HEK293T (cell line): ENCODE results near the gene BCL2A1.

Experiments
- SP1 ChIP-seq: fragments of 450-650 bp; IDR thresholded peaks from 2 replicates; pipeline ENCODE4 v1.6.1; 2017
- TARDBP ChIP-seq: fragments of 450-650 bp; IDR thresholded peaks from 2 replicates; pipeline ENCODE4 v1.6.1; 2016

DNA sequence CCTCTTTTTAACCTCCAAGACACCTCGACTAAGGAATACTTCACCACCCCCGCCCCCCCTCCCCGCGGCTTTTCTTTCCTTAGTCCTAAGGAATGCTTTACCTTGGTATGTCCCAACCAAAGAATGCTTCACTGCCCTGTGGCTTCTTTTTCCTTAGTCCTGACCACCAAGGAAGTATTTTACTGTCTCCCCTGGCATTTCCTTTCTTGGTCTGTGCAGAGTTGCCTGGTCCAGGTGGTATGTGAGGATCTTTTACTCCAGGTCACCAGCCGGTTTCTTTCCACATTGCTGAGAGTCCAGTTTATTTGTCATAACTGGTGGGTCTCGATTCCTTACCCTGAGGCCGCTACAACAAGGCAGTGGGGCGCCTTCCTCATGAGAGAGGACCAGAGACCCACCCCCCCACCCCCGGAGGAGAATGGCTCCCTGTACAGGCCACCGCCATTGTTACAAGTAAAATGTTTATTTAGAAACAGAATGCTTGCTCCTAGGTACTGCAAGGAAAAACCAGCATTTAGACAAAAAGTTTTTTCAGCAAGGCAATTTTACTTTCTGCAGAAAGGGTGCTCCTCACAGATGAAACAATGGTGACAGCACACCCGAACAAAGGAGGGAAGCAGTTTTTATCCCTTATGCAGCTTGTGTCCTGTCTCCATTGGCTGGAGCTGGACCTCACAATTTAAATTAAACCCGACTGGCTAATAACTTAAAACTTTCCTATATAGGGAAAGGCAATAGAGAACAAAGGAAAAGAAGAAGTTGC is 51.1 kb downstream of the BCL2A1 start:
- no peak for TF ChIP-seq SP1
- no peak for TF ChIP-seq TARDBP
